Activated naive CD4-positive, alpha-beta T cell (primary cell): Measurements from ENCODE around the gene KRTAP5-9.
"Not testable (repeated sequence)": the region's sequence is repeated elsewhere in the genome, so short reads cannot be mapped to it uniquely, and the experiment has no call there.

Source experiments
- DNase-seq, 4 experiments: peaks; one replicate each; lab custom pipeline; 2025; lab: John Stamatoyannopoulos, UW

KRTAP5-9 gene

GRCh38 chr11:71534711-71535608, 13.3 kb upstream of the KRTAP5-9 start:
- DNase-seq = not testable (repeated sequence)

GRCh38 chr11:71535825-71536224, 12.4 kb upstream of the KRTAP5-9 start:
- no peak for DNase-seq

GRCh38 chr11:71537537-71537936, 10.7 kb upstream of the KRTAP5-9 start:
- DNase-seq = no peak

GRCh38 chr11:71537977-71538665, 10.1 kb upstream of the KRTAP5-9 start, which contains the start of gene KRTAP5-8:
Gene KRTAP5-8, plus strand, starts transcription at chr11:71538025. Its CDS starts 31 bp downstream, at chr11:71538056.
- DNase-seq = not testable (repeated sequence)

DNA sequence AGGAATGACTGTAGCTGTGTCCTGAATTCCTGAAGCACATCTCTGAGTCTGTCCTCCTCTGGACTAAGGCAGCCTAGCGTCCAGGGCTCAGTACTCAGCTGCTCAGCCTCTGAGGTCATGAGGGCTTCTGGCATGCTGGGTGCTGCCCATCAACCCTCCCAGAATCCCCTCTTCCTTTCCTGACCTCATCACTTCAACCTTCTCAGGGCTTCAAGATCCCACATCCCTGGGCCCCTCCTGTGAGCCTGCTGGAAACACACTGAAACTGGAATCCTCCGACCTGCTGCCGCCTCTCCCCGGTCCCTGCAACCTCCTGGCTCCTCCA, 9.6 kb upstream of the KRTAP5-9 start:
- DNase-seq = no peak

DNA sequence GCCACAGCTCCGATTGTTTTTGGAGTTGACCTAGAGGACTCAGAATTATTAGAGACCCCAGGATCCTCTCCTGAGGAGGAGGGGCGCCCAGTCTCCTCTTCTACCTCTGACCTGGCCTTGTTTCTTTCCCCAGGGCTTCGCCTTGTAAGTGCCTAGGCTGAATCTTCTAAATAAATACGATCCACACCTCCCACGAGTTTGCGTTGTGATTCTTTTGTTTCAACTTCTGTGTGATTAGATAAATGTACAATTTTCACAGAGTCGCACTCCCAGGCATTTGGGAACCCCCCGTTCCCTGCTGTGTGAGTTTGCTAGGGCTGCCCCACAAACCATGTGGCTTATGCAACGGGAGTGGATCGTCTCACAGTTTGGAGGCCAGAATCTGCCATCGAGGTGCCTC, 9.2 kb upstream of the KRTAP5-9 start:
- DNase-seq = no peak

- DNase-seq = not testable (repeated sequence)
These were observed 8.2 kb upstream of the KRTAP5-9 start for GRCh38 chr11:71539971-71540370.

DNA sequence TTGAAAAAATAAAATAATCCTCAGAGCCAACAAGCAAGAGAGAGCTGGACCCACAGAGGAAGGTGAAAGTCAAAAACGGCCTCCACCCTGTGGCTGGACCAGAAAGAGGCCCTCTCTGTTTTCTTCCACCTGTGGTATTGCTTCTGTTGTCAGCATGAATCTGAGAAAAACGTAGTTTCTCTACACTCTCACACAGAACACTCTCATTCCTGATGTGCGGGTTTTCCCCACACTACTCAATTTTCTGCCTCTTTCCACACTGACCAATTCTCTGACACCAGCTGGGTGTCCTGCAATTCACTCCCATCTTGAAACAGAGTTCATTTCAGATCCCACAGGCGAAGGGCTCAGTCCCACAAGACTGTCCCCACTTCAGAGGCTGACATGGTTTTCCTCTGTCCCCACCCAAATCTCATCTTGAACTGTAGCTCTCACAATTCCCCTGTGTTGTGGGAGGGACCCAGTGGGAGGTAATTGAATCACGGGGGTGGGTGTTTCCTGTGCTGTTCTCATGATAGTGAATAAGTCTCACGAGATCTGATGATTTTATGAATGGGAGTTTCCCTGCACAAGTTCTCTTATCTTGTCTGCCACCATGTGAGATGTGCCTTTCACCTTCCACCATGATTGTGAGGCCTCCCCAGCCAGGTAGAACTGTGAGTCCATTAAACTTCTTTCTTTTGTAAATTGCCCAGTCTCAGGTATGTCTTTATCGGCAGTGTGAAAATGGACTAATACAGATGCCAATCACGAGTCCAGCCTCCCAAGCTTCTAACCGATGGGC, 7.5 kb upstream of the KRTAP5-9 start:
- not testable (repeated sequence) for DNase-seq

DNA sequence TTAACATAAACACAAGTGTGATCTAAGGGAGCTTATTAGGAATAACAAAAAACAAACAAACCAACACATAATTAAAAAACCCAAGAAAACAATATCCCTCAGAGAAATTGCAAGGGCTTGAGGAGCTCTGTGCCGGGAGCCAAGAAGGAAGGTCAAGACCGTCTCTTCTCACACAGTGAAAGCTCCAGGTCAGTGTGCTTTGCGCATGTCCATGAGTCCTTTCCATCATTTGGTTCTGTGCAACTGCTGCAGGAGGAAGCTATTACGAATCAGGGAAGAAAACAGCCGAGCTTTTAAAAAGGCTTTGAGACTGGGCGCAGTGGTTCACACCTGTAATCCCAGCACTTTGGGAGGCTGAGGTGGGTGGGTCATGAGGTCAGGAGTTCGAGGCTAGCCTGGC, 5.8 kb upstream of the KRTAP5-9 start:
- no peak for DNase-seq

DNA sequence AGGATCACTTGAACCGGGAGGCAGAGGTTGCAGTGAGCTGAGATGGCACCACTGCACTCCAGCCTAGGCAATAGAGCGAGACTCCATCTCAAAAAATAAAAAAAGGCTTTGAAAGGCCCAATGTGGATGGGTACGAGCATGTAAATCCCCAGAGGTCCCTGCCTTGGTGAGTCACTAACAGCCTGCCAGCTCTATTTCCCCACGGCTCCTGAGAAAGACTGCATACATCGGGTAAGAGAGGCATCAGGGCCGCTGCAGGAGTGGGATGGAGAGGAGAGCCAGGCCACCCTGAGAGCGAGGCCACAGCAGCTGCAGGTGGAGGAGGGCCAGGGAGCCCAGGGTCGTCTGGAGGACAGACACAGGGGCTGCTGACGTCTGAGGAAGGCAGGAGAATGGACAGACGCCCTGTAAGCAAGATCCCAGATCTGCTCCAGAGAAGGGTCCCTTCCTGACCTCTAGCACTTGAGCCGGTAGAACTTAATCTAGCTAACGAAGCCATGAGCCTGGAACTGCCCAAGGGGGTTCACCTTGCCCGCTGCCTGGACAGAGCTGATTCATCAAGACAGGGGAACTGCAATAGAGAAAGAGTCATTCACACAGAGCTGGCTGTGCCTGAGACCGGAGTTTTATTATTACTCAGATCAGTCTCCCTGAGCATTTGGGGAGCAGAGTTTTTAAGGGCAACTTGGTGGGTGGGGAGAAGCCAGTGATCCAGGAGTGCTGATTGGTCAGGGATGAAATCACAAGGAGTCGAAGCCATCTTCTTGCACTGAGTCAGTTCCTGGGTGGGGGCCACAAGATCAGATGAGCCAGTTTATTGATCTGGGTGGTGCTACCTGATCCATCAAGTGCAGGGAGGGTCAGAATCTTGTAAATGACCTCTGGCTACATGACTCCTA, 5.1 kb upstream of the KRTAP5-9 start:
- no peak for DNase-seq

- no peak for DNase-seq
These were observed 4.4 kb upstream of the KRTAP5-9 start for GRCh38 chr11:71543866-71544265.

GRCh38 chr11:71544525-71545214, 3.5 kb upstream of the KRTAP5-9 start:
- no peak for DNase-seq

DNA sequence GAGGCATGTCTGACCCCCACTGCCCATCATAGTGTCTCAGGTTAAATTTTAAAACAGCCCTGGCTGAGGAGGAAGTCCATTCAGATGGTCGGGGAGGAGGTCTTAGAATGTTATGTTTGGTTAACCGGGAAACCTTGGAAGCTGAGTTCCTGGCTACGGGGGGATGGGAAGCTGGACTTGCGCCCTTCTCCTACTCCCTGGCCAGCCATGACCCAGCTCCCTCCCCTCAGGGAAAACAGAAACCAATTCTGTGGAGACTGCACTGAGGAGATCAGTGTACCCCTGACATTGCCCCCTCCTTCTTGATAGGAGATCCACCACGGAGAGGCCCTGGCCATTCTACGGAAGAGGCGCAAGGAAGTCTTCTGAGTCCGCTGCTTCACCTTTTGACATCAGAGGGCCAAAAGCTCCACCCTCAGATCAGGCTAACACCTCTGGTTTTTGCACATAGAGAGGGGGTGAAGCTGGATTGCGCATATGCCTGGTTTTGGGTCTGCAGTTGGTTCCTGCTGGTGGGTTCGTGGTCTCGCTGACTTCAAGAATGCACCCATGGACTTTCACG, 2.7 kb upstream of the KRTAP5-9 start:
- DNase-seq = no peak

DNA sequence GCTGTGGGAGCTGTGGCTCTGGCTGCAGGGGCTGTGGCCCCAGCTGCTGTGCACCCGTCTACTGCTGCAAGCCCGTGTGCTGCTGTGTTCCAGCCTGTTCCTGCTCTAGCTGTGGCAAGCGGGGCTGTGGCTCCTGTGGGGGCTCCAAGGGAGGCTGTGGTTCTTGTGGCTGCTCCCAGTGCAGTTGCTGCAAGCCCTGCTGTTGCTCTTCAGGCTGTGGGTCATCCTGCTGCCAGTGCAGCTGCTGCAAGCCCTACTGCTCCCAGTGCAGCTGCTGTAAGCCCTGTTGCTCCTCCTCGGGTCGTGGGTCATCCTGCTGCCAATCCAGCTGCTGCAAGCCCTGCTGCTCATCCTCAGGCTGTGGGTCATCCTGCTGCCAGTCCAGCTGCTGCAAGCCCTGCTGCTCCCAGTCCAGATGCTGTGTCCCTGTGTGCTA, 514 bp downstream of the KRTAP5-9 start:
- DNase-seq = no peak

DNA sequence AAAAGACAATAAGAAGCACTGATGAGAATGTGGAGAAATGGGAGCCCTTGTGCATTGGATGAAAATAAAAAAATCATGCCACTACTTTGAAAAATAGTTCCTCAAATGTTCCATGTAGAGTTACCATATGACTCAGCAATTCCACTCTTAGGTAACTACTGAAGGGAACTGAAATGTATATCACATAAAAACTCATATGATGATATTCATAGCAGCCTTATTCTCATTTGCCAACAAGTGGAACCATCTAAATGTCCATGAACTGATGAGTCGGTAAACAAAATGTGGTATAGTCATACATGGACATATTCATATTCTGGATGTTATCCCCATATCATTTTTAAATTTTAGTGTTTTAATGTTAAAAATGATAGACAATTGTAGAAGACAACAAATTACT, 3.5 kb downstream of the KRTAP5-9 start:
- DNase-seq = no peak

- no peak for DNase-seq
These were observed 6.8 kb downstream of the KRTAP5-9 start for GRCh38 chr11:71554996-71555395.

- no peak for DNase-seq
These were observed 7.3 kb downstream of the KRTAP5-9 start for GRCh38 chr11:71555508-71555907.

DNA sequence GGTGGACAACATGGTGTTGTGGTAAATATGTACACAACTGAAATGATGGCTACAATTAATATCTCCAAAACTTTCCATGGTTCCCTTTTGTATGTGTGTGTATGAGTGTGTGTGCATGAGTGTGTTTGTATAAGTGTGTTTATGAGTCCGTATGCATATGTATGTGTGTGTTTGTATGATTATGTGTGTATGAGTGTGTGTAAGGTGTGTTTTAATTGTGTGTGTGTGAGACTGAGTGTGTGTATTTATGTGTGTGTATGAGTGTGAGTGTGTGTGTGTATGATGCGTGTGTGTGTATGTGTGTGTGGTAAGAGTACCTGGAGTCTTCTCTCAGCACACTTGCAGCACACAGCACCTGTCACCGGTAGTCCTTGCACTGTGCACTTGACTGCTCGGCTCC, 7.8 kb downstream of the KRTAP5-9 start:
- DNase-seq = no peak

GRCh38 chr11:71557257-71557656, 9.0 kb downstream of the KRTAP5-9 start:
- DNase-seq = no peak

GRCh38 chr11:71558996-71559395, 10.8 kb downstream of the KRTAP5-9 start:
- no peak for DNase-seq
